AG09309 (cell line): Measurements from ENCODE around the gene TAF3.

Experiments
- DNase-seq: peaks from one replicate; pipeline ENCODE4 v3.0.0-alpha.2; 2010; ENCODE audit warnings: low read depth
- H3K4me3 ChIP-seq: 2 replicates; pipeline ENCODE4 v1.5.1; 2011; ENCODE audit warnings: mild to moderate bottlenecking, low read depth, low read length, moderate library complexity; ENCODE audit not compliant: control insufficient read depth
- TF ChIP-seq, protein P1 (sequence below): IDR thresholded peaks from 2 replicates; pipeline ENCODE4 v1.5.1; 2011; ENCODE audit warnings: mild to moderate bottlenecking, low read depth, low read length, inconsistent platforms; ENCODE audit not compliant: insufficient read depth, control insufficient read depth; ENCODE audit errors: missing control alignments

Gene TAF3

DNA sequence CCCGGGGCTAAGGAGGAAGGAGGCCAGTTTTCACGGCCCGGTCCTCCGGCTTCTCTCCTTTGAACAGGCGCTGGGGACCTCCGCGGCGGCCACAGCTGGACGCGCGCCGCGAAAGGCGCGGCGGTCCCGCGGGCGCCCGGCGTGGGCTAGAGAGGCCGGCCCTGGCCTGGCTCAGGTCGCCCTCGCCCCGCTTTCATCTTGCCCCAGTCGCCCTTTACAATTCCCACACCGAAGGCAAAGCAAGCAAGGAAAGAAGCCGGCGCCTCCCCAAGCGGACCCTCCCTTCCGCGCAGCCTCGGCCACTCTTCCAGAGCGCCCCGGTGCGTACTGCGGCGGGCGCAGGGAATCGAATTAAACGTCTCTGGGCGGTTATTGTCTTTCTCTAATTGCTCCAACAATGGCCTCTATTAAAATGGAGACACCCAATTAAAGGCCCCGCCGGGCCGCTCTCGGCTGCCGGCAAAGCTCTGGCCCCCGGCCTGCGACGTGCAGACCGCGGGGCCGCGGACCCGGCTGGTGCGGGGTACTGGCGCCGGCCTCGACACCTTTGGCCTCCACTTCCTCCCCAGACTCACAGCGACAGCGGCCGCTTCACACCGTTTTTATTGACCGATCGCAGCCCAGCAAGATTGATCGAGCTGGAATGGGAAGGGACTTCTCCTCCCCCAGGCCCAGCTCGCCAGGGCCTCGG is 231.7 kb downstream of the TAF3 start:
- TF ChIP-seq, protein P1, sequence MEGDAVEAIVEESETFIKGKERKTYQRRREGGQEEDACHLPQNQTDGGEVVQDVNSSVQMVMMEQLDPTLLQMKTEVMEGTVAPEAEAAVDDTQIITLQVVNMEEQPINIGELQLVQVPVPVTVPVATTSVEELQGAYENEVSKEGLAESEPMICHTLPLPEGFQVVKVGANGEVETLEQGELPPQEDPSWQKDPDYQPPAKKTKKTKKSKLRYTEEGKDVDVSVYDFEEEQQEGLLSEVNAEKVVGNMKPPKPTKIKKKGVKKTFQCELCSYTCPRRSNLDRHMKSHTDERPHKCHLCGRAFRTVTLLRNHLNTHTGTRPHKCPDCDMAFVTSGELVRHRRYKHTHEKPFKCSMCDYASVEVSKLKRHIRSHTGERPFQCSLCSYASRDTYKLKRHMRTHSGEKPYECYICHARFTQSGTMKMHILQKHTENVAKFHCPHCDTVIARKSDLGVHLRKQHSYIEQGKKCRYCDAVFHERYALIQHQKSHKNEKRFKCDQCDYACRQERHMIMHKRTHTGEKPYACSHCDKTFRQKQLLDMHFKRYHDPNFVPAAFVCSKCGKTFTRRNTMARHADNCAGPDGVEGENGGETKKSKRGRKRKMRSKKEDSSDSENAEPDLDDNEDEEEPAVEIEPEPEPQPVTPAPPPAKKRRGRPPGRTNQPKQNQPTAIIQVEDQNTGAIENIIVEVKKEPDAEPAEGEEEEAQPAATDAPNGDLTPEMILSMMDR: no peak
- no peak for DNase-seq
- peak overlapping the region; percentile 33 for H3K4me3 ChIP-seq

DNA sequence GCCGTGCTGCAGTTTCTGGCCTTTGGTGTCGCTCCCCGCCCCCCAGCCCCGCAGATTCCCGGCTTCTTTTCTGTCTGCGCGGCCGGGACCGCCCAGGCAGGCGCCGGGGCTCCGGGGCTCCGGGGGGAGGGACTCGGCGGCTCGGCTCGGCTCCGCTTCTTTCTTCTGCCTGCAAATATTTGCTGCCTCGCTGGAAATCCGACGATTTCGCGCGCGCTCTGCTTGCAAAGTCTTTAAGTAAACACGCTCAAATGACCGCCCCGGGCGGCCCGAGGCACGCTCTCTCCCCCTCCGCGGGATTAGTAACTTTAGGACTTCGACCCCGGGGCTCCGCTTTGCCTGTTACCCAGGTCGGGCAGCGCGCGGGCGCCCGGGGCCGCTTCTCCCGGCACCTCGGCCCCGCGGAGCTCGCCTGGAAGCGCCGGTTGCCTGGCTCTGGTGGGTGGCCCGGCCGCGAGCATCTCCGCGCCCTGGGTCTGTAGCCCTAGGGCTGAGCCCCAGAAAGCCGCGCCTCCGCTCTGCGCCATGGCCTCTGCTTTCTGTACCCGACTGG is 232.3 kb downstream of the TAF3 start:
- TF ChIP-seq, protein P1: no peak
- peak overlapping the region; percentile 33 for H3K4me3 ChIP-seq
- DNase-seq: no peak

DNA sequence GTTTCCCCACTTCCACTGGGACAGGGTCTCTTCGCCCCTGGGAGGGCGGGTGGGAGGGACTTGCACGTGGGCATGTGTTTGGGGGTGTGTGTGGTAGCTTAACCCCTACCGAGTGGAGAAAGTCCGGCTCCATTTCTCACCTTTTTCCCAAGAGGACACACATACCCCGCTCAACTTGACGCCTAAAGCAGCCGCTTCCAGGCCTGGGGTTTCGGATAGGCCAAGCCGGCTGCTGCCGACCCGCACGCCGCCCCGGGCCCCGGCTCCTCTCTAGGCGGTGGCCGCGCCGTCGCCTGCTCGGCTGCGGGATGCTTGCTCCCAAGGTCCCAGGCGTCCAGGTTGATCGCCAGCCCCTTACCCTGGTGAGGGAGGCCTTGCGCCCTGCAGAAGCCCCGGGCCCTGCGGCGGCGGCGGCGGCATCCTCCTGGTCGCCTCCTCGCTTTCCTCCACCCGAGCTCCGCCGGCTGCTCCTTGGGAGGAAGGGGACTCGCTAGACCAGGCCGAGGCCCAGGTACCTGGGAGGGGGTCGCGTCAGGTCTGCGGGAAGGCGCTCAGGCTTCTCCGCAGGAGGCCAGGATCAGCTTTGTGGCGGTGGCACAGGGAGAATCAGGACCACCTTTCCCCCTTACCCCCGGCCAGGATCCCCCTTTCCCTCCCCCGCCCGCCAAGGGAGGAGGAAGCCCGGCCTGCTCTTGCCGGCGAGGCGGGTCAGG is 233.0 kb downstream of the TAF3 start:
- DNase-seq: no peak
- TF ChIP-seq, protein P1: no peak
- H3K4me3 ChIP-seq: no peak overlapping the region

DNA sequence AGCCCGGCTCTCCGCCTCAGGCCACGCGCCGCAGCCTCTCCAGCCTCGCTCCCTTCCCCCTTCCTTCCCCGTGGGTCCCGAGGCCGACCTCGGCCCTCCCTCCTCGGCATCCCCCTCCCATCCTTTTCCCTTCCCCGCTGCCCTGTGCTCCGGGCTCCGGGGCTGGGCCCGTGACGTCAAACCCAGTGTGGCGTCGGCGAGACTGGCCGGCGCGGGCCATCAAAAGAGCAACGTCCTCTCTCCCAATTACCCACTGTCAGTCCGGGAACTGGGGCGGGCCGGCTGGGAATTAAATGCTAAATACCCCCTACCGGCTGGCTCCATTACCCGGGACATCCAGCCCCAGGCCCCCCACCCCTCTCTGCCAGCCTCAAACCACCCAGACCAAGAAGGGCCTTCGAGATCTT is 233.5 kb downstream of the TAF3 start:
- no peak overlapping the region for H3K4me3 ChIP-seq
- TF ChIP-seq, protein P1: no peak
- DNase-seq: no peak

DNA sequence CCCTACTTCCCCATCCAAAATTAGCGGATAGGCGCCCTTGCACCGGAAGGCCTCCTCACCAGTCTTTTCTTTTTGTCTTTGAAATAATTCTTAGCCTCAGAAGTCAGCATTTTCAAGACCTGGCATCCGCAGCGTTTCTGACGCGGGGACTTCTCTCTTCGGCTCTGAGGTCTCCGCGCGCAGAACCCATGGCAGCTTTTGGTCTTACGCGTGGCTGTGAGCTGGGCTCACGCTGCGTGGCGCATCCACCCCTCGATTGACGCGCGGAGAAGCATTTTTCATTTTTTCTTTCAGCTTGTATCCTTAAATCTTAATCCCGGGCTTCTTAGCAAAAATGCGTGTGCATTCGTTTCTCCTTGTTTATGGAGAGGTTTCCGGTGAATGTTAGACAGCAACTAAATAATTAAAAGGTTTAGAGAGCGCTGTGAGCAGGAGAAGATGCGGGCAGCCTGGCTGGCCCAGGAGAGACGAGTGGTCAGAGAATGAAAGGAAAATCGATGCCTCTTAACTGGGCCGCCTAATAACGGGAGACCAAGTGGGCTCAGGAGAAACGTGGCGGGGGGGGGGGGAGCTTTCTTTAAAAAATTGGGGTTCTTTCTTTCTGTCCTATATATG is 234.1 kb downstream of the TAF3 start:
- TF ChIP-seq, protein P1: no peak
- no peak overlapping the region for H3K4me3 ChIP-seq
- DNase-seq: no peak

DNA sequence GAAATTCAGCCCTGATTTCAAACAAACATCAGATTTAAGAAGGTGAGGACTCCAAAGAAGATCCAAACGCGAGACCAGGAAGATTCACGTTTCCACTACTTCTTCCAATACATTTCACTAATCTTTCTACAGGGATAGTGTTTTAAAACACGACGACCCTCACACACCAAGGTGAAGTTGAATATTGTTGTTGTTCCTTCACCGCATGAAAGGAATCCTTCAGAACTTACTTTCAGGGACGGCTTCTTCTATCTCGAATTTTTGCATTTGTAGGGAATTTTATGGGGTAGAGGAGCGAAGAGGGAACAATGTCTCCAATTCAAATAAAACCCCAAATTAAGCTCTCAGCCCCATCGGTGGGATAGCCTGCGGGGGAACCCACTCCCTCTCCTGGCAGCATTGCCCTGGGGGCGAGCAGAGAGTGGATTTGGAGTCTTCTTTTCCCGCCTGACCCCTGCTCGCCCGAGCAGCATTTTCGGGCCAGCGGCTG is 234.7 kb downstream of the TAF3 start:
- TF ChIP-seq, protein P1: no peak
- H3K4me3 ChIP-seq: no peak overlapping the region; the same call in 1 of the 2 replicates
- no peak for DNase-seq
